ENCODE measurements around the gene SIRT3.

The SIRT3 gene

GRCh38 chr11:227824-228379 is 8.2 kb downstream of the SIRT3 start:
- Histone ChIP-seq H3K27ac (replicated peaks) (no peak overlapping the region), H3K27me3 (ENCODE audit: insufficient read depth, poor library complexity, severe bottlenecking) (no peaks in the 10 kb centered on the region), H3K4me3 (replicated peaks; ENCODE audit: insufficient read depth, low read length) (no peak overlapping the region)
- TF ChIP-seq SPI1 (IDR thresholded peaks at IDR 0.05; ENCODE audit: borderline replicate concordance, low read depth): no peak
- TF ChIP-seq POLR2AphosphoS5 (IDR thresholded peaks at IDR 0.05; ENCODE audit: low read depth): no peak
- no peak for TF ChIP-seq CTCF (IDR thresholded peaks at IDR 0.05; ENCODE audit: insufficient read depth, low read length)
- no peak for TF ChIP-seq GABPA (IDR thresholded peaks at IDR 0.05; ENCODE audit: low read depth)
- no peak for TF ChIP-seq REST (IDR thresholded peaks at IDR 0.05; ENCODE audit: insufficient replicate concordance, low read depth)
- DNase-seq (ENCODE audit: low read depth in 1 of 2, low spot score in 1 of 2): no peak

- peak in 1 of 2 experiments; percentile 20 for DNase-seq (ENCODE audit: low read depth in 1 of 2, low spot score in 1 of 2)
- Histone ChIP-seq H3K4me3 (replicated peaks; ENCODE audit: insufficient read depth, low read length) (no peak overlapping the region), H3K27ac (replicated peaks) (no peak overlapping the region), H3K27me3 (ENCODE audit: insufficient read depth, poor library complexity, severe bottlenecking) (no peaks in the 10 kb centered on the region)
- TF ChIP-seq GABPA (IDR thresholded peaks at IDR 0.05; ENCODE audit: low read depth) (no peak), SPI1 (IDR thresholded peaks at IDR 0.05; ENCODE audit: borderline replicate concordance, low read depth) (no peak), CTCF (IDR thresholded peaks at IDR 0.05; ENCODE audit: insufficient read depth, low read length) (no peak), REST (IDR thresholded peaks at IDR 0.05; ENCODE audit: insufficient replicate concordance, low read depth) (no peak), POLR2AphosphoS5 (IDR thresholded peaks at IDR 0.05; ENCODE audit: low read depth) (no peak)
These were observed 10.2 kb downstream of the SIRT3 start for GRCh38 chr11:225734-226453.

- DNase-seq (ENCODE audit: low read depth in 1 of 2, low spot score in 1 of 2): no peak
- Histone ChIP-seq H3K4me3 (replicated peaks; ENCODE audit: insufficient read depth, low read length) (no peak overlapping the region), H3K27me3 (ENCODE audit: insufficient read depth, poor library complexity, severe bottlenecking) (no peaks in the 10 kb centered on the region), H3K27ac (replicated peaks) (no peak overlapping the region)
- TF ChIP-seq SPI1 (IDR thresholded peaks at IDR 0.05; ENCODE audit: borderline replicate concordance, low read depth) (no peak), CTCF (IDR thresholded peaks at IDR 0.05; ENCODE audit: insufficient read depth, low read length) (no peak), POLR2AphosphoS5 (IDR thresholded peaks at IDR 0.05; ENCODE audit: low read depth) (no peak), GABPA (IDR thresholded peaks at IDR 0.05; ENCODE audit: low read depth) (no peak), REST (IDR thresholded peaks at IDR 0.05; ENCODE audit: insufficient replicate concordance, low read depth) (no peak)
These were observed 11.7 kb downstream of the SIRT3 start for GRCh38 chr11:224424-224823.

Data from HL-60 (cell line).